ENCODE data around the gene DTNB. TPM values are rescaled to one million over a fixed set of nuclear protein-coding genes. Genes with fewer than 3 reads are reported as not detected.

DTNB gene
- polyA plus RNA-seq, 3 donors, result 6.3 to 7.7 (median 6.6) TPM

DNA sequence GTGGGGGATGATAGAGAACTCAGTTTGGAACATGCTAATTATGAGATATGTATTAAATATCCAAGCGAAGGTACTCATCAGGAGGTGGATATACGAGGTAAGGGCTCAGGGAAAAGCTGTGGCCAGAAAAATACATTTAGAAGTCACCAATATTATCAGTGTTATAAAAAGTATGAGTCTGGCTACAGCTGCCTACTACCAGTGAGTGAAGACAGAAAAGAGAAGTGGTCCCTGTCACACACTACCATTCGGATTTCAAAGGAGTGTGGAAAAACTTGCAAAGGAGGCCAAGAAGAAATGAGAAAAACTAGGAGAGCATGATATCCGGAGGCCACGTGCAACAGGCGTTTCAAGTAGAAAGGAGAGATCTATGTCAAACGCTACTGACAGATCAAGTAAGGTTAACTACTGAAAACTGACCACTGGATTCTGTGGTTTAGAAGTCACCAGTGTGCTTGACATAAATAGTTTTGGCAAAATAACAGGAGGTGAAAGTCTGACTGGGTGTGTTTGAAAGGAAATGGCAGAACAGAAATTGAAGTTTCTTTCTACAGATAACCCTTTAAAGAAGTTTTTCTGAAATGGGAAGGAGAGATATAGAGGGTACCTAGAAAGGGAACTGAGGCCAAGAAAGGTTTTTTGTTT, 213.0 kb downstream of the DTNB start:
- no peak overlapping the region for H3K27ac ChIP-seq (ENCODE audit: low read depth, low read length)
- 90 to 94% (median 90%) methylated on average over 7 of the region's 7 CpGs for WGBS, 3 donors

DNA sequence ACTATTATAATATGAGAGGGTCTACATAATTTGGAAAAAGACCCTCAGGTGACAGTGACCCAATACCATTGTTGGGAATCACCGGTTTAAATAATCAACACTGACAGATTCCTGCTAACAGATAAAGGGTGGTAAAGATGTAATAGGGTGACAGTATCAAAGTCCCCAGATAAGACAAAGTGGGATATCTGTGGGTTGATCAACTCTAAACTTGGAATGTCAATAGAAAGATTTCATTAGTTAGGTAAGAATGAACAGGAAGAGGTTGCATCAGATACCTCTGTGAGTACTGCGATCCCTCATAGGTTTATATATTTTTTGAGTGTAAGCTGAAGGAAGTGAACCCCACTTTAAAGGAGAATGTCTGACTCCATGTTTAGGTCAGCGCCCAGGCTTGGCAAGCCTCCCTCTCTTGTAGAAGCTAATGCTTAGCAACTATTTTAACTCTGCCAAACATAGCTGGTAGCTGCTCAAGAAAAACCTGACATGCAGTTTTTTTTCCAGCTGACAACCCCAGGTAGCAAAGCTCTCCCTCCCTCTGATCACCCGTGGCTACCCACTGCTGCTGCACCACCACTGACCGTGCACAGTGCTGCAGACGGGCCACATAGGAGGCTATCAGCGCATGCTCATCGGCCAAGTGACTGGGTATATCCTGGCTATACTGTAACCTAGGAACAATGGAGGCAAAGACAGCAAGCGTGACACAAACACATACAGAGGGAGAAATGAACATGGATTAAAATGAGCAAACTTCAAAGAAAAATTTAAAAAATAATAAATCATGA, 218.4 kb downstream of the DTNB start:
- H3K27ac ChIP-seq (ENCODE audit: low read depth, low read length), result no peak overlapping the region
- 91 to 93% (median 92%) methylated on average over 9 of the region's 9 CpGs for WGBS, 3 donors

DNA sequence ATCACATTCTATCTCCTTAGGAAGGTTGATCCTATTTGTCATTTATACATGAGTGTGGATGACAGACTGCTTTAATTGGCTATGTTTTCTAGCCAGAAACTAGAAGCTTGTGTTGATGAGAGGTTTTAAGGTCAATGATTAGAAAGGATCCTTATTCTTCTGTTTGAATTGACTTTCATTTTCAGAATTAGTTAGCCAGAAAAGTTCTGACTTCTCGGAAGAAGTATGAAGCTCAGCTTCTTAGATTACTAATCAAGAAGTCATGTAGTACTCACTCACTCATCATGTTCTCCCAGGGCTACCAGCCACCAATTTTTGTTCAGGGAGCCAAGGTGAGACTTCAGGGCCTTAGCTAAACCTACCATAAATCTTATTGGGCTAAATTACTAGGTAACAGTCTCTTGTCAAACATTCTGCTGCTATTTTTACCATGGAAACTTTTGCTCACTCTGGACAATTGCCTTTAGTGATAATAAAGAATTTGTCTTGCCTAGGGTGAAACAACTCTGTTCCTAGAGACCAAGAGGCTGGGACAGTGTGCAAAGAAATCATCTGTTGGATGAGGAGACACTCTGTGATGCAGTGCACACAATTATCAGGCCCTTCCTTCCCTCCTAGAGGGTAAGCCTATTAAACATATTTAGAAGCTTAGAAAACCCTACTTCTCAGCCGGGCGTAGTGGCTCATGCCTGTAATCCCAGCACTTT, 220.0 kb downstream of the DTNB start:
- WGBS, 3 donors, result 85 to 92% (median 89%) methylated on average over 3 of the region's 3 CpGs
- H3K27ac ChIP-seq (ENCODE audit: low read depth, low read length), result no peak overlapping the region

DNA sequence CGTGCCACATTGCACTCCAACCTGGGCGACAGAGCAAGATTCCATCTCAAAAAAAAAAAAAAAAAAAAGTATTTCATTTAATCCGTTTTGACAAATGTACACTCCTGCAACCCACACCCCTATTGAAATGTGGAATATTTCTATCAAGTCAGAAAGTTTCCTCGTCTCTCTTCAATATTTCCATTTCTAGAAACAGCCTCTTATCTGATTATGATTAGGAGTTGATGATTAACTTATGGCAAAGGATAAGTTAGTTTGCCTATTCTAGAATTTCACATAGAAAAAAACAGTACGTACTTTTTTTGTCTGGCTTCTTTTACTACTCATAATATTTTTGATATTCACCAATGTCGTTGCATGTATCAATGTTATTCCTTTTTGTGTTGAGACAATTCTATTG, 224.6 kb downstream of the DTNB start:
- no peak overlapping the region for H3K27ac ChIP-seq (ENCODE audit: low read depth, low read length)
- WGBS, 3 donors, result 38 to 93% (median 90%) methylated on average over 6 of the region's 6 CpGs

DNA sequence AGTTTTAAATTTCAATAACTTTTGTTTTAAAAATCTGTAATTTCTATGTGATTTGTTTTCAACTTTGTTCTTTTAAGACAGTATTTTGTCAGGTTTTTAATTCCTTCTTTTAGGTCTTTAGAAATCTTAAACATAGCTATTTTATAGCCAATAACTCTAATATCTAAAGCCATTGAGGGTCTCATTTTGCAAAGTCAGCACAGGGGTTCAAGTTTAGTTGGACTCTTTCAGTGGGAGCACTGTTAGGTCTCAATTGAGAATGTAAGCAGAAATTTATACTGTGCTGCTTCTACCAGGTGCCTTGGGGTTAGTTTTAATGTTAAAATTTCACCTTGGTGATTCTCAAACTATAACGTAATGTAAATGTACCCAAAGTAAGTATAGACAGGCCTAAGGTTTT, 226.4 kb downstream of the DTNB start:
- H3K27ac ChIP-seq (ENCODE audit: low read depth, low read length), result no peak overlapping the region
- 97% methylated on average over 1 of the region's 1 CpG for WGBS, 3 donors

DNA sequence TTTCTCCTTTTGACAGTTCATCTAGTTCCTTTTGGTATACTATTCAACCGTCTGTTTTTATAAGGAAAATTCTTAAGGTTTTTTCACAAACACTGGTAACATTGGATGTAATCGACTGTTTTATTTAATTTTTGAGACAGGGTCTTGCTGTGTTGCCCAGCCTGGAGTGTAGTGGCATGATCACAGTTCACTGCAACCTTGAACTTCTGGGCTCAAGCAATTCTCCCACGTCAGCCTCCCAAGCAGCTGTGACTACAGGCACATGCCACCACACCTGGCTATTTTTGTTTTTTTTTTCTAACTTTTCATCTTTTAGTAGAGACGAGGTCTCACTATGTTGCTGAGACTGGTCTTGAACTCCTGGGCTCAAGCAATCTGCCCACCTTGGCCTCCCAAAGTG, 227.3 kb downstream of the DTNB start:
- 83 to 97% (median 88%) methylated on average over 4 of the region's 4 CpGs for WGBS, 3 donors

DNA sequence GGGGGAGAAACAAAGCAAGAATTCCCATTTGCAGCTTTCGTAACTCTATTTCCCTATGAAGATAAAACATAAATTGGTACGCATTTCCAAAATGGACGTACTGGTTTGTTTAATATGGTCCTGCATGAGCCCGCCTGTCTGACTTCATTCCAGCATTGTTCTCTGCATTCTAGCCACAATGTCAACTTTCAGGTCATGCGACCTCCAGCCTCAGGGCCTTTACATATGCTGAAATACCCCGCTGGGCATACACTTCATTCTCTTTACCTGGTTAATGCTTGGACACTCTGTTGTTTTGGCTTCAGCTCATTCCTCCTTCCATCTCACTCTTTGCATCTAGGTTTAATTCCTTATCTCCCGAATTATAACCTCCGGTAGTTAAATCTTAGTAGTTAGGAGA, 227.9 kb downstream of the DTNB start:
- WGBS, 3 donors, result 78 to 86% (median 80%) methylated on average over 8 of the region's 8 CpGs
- H3K27ac ChIP-seq (ENCODE audit: low read depth, low read length), result no peak overlapping the region

More for the DNA sequence above, 227.3 kb downstream of the DTNB start:
- H3K27ac ChIP-seq (ENCODE audit: low read depth, low read length), result no peak overlapping the region

DNA sequence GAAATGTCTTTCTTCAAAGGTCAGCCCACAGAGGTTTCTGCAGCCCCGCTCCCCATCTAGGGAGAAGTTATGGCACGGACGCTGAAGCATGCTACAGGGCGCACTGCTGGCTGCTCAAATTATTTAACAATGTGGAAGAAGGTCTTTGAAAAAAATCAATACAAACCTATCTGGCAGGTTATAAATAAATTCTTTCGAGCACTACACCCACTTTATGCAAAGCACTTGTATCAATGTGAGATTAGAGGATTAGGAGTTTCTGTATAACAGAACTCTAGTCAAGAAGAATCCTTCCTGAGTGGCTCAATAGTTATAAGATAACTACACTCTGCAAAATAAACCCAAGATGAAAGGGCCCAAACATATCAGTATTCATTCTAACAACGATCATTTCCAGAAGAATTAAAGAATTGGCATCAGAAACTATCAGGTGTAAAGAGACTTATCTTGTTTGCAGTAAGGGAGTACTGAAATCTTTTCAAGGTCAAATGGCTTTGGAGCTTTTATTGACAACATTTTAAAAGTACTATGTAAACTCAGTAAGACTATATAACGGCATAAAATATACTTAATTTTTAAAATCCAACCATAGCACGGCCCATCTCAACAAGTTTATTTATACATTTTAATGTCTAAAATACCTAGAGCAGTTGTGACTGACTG, 228.6 kb downstream of the DTNB start:
- whole genome bisulfite sequencing, 3 donors, result 30 to 92% (median 80%) methylated on average over 8 of the region's 8 CpGs
- no peak overlapping the region for H3K27ac ChIP-seq (ENCODE audit: low read depth, low read length)

DNA sequence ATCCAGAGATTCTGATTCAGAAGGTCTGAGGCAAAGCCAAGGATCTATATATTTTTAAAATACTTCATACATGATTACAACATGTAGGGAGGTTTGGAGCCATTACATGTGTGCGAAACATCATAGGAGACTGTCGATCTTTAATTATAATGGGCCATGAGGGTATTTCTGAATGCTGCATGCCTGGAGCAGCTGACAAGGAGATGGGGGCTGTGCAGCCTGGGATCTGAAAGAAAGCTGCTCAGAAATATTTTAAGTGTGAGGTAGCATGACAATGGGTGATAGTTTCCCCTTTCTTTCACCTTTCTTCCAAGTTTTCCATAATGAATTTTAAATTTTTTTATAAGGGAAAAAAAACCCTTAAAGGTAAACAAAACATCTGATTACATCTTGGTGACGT, 229.6 kb downstream of the DTNB start:
- no peak overlapping the region for H3K27ac ChIP-seq (ENCODE audit: low read depth, low read length)
- WGBS, 3 donors, result 90 to 95% (median 93%) methylated on average over 3 of the region's 3 CpGs

DNA sequence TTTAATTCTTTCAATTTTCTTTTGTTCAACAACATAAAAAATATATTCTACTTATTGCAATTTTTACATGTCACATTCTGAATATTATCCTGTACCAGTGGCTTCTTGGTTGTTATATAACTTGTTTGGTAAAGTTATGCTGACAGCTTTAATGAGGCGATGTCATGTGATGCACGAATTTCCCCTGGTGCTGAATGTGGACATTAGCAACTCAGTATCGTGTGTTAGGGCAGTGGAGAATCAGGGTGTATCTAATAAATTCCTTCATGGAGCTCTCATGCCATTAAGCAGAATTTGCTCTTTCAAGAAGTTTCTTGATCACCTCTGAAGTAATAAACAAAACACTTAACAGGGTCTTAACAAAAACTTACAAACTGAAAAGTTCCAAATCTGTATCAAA, 232.0 kb downstream of the DTNB start:
- WGBS, 3 donors, result 62 to 79% (median 70%) methylated on average over 3 of the region's 3 CpGs
- H3K27ac ChIP-seq (ENCODE audit: low read depth, low read length), result no peak overlapping the region

DNA sequence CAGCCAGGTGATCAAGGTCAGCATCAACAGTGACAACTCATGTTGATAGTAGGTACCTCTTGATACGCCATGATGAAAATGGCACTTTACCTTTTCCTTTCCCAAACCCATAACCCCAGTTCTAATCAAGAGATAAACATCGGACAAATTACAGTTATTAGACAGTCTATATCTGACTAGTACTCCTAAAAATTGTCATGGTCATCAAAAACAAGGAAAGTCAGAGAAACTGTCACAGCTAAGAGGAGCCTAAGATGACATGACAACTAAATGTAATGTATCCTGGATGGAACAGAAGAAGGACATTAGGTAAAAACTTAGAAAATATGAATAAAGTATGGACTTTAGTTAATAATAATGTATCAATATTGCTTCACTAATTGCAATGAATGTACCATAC, 234.6 kb downstream of the DTNB start:
- no peak overlapping the region for H3K27ac ChIP-seq (ENCODE audit: low read depth, low read length)
- 92 to 97% (median 95%) methylated on average over 2 of the region's 2 CpGs for WGBS, 3 donors

DNA sequence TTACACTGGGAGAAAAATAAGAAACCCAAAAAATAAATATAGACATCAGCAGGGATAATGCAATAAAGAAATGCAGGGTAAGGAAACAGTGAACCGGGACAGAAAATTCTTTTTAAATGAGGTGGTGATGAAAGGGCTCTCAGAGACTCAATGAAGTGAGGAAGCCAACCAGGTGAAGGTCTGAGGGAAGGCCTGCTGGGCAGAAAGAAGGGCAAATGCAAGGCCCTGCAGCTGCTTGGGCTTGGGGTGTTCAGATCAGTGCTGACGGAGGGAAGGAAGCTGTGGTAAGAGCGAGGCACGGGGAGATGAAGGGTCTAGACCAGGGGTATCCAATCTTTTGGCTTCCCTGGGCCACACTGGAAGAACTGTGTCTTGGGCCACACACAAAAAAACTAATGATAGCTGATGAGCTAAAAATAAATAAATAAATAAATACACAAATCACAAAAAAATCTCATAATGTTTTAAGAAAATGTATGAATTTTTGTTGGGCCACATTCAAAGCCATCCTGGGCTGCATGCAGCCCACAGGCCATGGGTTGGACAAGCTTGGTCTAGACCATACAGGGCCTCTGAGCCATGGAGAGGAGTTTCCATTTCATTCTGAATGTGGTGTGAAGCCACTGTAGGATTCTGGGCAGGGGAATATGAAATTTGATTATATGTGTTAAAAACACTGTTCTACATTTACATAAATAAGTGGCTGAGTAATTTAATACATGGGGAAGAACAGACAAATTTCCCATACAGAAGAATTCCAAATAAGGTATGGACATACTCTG, 235.3 kb downstream of the DTNB start:
- 87 to 98% (median 97%) methylated on average over 4 of the region's 4 CpGs for WGBS, 3 donors
- H3K27ac ChIP-seq (ENCODE audit: low read depth, low read length), result no peak overlapping the region

DNA sequence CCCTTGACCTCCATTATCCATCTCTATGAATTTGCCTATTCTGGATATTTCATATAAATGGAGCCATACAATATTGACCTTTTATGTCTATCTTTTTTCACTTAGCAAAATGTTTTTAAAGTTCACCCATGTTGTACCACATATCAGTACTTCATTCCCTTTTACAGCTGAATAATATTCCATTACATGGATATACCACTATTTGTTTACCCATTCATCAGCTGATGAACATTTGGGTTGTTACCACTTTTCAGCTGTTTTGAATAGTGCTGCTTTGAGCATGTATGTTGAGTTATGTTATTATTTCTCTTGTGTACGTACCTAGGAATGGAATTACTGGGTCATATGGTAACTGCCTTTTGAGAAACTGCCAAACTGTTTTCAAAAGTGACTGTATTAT, 238.0 kb downstream of the DTNB start:
- 95 to 100% (median 100%) methylated on average over 1 of the region's 1 CpG for WGBS, 3 donors
- H3K27ac ChIP-seq (ENCODE audit: low read depth, low read length), result no peak overlapping the region

DNA sequence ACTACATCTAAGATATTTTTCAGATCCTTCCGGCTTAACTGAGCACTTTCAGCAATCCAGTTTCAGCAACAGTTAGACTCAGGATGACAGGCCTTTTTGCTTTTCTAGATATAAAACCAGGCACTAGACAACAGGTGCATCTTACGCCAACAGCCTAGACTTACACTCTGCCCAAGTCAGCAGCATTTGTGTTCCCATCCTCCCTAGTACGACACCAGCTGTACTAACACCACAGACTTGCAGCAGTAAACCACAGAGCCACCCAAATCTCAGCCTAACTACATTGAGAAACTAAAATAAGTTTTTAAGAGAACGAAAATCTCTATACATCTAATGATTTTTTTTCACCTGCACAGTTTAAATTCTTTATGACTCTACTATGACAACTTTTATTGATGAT, 241.8 kb downstream of the DTNB start:
- WGBS, 3 donors, result 89 to 93% (median 91%) methylated on average over 4 of the region's 4 CpGs
- no peak overlapping the region for H3K27ac ChIP-seq (ENCODE audit: low read depth, low read length)

DNA sequence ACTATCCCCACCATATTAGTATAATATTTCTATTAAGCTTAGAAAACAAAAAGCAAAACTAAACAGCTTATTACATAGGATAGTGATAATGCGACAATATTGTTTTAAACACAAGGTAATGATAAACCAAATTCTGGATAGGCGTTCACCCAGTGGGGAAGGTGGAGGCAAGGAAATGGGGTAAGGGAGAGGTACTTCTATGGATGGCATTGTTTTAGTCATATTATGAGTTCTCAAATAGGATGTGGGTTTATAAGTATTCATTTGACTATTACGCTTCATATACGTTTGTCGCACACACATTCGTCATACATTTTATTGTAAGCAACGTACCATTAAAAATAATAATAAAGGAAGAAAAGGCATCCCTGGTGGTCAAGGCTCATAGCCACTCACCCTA, 242.8 kb downstream of the DTNB start:
- 93 to 99% (median 94%) methylated on average over 7 of the region's 7 CpGs for WGBS, 3 donors
- no peak overlapping the region for H3K27ac ChIP-seq (ENCODE audit: low read depth, low read length)

DNA sequence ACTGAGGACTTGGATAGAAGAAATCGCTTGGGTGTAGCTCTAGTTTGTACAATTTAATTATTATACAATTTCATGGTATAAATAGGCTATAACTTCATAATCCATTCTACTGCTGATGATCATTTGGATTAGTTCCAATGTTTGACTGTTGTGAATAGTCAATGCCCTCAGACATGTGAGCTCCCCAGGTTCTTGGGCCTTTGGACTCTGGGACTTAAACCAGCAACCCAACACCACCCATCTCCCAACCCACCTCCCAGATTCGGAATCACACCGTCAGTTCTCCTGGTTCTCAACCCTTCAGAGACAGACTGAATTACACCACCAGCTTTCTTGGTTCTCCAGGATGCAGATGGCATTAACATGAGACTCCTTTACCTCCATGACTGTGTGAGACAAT, 247.1 kb downstream of the DTNB start:
- no peak overlapping the region for H3K27ac ChIP-seq (ENCODE audit: low read depth, low read length)
- WGBS, 3 donors, result 95 to 98% (median 98%) methylated on average over 3 of the region's 3 CpGs

DNA sequence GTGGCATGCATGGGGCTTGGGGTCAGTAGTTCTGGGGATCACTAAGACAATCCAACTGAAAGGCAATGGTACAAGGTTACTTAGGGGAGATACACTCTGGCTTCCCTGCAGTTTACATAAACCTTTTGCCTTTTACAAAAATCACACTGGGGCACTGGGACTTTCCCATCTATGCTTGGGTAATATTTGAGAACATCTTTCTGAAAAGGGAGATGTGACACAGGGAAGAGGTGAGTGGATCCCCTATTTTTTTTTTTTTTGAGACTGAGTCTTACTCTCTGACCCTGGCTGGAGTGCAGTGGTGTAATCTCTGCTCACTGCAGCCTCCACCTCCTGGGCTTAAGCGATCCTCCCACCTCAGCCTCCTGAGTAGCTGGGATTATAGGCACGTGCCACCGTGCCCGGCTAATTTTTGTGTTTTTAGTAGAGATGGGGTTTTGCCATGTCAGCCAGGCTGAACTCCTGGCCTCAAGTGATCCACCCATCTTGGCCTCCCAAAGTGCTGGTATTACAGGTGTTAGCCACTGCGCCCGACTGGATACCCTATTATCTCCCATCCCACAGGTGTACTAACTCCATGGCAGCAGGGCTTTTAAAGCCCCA, 248.8 kb downstream of the DTNB start:
- WGBS, 3 donors, result 96 to 98% (median 97%) methylated on average over 6 of the region's 6 CpGs
- no peak overlapping the region for H3K27ac ChIP-seq (ENCODE audit: low read depth, low read length)

DNA sequence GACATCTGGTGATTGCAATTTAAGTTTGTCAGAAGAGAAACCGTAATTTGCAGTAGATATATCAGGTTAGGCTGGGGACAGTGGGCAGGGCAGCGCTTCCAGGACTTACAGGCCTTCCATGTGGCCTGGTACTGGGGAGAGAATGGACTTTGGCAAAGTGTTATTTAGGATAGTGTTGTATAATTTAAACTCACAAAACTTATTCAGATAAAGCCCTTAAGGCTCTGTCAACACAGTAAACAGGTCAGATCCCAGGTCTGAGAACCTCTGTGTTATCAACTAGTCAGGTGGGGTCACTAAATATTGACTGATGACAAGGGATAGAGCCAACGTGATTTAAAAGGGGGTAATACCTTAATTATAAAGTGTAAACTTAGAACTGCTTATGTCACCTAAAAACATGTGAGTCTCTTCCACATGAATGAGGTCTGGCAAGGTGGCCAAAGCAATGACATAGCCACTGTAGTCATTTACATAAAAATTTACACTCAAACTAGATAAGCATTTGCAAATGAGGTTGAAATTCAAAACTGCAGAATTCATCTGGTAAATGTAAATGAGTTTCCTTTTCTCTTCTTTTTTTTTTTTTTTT, 251.5 kb downstream of the DTNB start:
- H3K27ac ChIP-seq (ENCODE audit: low read depth, low read length), result no peak overlapping the region
- 55 to 85% (median 85%) methylated on average over 3 of the region's 3 CpGs for WGBS, 3 donors

Data from adipose tissue (tissue), 3 donors.